ENCODE results near the gene SAMD7. TPM values are rescaled to one million over a fixed set of nuclear protein-coding genes. Genes with fewer than 3 reads are reported as not detected.

SAMD7 gene
- total RNA-seq, 1 donor: not detected

DNA sequence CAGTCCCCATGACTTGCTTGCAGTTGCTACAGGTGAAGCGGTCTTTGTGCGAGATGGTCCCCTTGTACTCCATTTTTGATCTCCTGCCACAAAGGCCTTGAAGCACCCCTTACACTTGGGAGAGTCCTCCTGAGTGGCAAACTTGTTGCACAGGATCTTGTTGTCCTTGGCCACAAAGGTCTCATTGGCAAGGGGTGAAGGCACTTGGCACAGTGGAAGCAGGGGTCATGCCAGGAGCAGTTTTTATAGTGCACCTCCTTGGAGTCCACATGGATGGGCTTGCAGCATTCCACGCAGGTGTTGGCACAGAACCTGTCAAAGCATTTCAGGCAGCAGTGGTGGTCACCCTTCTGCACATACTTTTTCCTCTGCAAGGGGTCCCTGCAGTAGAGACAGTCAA is 35.0 kb downstream of the SAMD7 start:
- H3K4me3 ChIP-seq (ENCODE audit: low read depth, low read length): no peak overlapping the region
- TF ChIP-seq, protein P1, sequence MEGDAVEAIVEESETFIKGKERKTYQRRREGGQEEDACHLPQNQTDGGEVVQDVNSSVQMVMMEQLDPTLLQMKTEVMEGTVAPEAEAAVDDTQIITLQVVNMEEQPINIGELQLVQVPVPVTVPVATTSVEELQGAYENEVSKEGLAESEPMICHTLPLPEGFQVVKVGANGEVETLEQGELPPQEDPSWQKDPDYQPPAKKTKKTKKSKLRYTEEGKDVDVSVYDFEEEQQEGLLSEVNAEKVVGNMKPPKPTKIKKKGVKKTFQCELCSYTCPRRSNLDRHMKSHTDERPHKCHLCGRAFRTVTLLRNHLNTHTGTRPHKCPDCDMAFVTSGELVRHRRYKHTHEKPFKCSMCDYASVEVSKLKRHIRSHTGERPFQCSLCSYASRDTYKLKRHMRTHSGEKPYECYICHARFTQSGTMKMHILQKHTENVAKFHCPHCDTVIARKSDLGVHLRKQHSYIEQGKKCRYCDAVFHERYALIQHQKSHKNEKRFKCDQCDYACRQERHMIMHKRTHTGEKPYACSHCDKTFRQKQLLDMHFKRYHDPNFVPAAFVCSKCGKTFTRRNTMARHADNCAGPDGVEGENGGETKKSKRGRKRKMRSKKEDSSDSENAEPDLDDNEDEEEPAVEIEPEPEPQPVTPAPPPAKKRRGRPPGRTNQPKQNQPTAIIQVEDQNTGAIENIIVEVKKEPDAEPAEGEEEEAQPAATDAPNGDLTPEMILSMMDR (IDR thresholded peaks at IDR 0.05; ENCODE audit: insufficient read depth, low read depth, low read length): no peak
- no peak for DNase-seq (ENCODE audit: low read depth)

DNA sequence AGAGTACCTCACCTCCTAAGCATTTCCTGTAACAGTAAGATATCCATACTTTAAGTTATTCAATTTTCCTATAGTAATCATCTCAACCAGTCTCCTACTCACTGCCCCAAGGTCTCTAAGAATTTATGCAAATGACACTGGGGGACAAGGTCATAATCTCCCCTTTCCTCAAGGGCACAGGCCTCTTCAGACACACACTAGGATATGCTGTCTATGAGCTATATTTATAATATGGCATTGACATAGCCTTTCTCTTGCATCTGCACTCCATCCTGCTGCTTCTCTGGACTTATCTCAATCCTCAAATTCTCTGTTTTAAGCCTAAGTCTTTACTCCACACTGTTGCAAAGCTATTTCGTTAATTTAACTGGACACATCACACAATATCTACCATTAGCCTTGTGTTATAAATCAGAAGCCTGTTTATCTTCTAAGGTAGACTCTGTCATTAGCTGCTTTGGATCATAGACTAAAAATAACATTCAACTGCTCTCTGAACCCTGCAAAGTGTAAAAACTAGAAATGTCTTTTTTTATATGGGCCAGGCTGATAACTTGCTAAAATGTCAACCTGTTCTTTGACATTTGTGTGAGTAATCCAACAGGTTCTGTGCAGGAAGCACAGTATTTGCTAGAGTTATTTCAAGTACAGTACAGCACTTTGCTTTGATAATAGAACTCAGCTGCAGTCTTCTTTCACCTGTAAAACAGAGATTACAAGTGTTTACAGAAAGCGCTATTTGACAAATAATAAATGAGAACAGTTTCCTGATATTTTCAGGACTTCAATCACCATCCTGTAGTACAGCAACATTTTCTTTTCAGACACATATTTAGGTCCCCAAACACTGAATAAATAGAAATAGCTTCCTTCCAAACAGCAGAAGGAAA is 37.4 kb downstream of the SAMD7 start:
- TF ChIP-seq, protein P1 (IDR thresholded peaks at IDR 0.05; ENCODE audit: insufficient read depth, low read depth, low read length): no peak
- DNase-seq (ENCODE audit: low read depth): no peak

DNA sequence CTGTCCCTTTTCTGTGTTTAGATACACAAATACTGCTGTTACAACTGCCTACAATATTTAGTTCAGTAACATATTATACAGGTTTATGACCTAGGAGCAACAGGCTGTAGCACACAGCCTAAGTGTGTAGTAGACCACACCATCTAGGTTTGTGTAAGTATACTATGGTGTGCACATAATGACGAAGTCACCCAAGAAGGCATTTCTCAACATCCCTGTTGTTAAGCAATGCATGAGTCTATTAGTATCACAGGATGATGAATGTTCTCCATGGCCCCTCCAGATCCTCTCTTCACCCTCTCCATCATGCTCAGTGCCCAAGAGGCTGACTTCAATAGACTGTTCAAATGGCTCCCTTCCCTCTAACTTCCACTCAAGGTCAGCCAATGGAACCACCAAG is 40.7 kb downstream of the SAMD7 start:
- TF ChIP-seq, protein P1 (IDR thresholded peaks at IDR 0.05; ENCODE audit: insufficient read depth, low read depth, low read length): no peak
- no peak for DNase-seq (ENCODE audit: low read depth)
- H3K4me3 ChIP-seq (ENCODE audit: low read depth, low read length): no peak overlapping the region

More for the DNA sequence above, 37.4 kb downstream of the SAMD7 start:
- no peak overlapping the region for H3K4me3 ChIP-seq (ENCODE audit: low read depth, low read length)

DNA sequence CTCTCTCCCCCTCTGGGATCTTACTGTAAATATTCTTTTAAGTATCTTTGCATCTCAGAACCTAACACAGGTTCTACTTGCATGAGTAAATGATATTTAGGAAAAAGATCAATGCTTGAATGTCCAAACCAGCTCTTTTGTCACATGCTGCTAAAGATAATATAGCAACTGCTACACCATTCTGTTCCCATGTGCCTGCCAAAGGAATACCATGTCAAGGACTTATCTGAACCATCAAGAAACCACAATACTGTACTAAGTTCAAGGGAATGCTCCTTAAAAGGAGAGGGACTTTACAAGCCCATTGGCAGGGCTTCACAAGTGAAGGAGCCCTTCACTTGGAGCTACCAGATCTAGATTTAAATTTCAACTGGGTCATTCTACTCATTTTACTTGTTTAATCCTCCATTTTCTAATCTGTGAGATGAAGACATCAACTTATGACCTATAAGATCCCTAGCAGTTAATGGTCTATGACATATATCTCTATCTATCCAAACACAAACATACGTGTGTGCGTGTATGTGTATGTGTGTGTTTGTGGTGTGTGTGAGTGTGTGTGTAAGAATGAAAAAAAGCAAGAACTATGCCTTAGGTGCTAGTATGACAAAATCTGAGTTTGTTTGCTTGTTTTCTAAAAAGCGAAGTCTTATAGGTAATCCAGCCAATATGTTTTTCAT is 42.2 kb downstream of the SAMD7 start:
- DNase-seq (ENCODE audit: low read depth): no peak
- TF ChIP-seq, protein P1 (IDR thresholded peaks at IDR 0.05; ENCODE audit: insufficient read depth, low read depth, low read length): no peak

DNA sequence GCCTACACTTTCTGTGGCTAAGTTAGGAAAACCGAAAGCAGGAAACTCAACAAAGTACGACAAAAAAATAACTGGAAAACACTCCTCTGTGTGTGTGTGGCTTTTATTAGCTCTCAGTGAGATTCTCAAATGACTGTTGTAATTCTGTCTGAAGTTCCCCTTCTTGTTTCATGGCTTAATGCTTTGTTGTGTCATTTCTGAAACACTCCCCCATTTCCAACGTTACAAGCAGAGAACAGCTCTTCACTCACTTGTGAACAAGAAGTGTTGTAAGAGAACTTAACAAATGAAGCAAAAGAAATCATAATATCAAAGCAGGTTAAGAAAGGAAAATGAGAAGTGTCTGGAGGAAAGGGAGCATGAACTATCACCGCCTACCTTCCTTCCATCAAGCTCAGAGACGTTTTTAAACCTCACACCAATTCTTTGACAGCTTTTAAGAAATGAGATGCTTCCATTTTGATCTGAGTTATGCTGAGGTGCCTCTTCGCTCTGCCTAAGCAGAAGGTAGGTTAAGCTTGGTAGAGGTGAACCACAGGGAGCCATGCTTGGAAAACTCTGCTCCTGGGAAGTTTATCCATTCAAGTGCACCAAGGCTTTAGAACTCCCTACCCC is 42.9 kb downstream of the SAMD7 start:
- TF ChIP-seq, protein P1 (IDR thresholded peaks at IDR 0.05; ENCODE audit: insufficient read depth, low read depth, low read length): no peak

More for the DNA sequence above, 42.2 kb downstream of the SAMD7 start:
- H3K4me3 ChIP-seq (ENCODE audit: low read depth, low read length): no peak overlapping the region

DNA sequence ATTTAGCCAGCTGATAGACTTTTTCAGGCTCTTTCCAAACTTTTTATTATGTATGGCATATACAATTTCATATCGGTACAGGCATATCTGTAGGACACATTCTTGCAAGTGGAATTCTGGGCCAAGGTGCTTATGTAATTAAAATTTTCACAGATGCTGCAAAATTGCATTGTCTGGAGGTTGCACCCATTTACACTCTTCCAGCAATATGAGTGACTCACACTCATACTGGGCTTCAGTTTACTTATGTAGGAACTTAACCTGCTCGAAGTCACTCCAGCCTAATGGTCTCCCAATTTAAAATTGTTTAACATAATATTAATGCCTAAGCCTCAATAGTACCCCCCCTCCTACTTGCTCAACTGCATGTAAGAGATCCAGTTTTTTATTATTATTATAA is 44.0 kb downstream of the SAMD7 start:
- no peak for DNase-seq (ENCODE audit: low read depth)
- no peak overlapping the region for H3K4me3 ChIP-seq (ENCODE audit: low read depth, low read length)
- TF ChIP-seq, protein P1 (IDR thresholded peaks at IDR 0.05; ENCODE audit: insufficient read depth, low read depth, low read length): no peak

More for the DNA sequence above, 42.9 kb downstream of the SAMD7 start:
- no peak overlapping the region for H3K4me3 ChIP-seq (ENCODE audit: low read depth, low read length)
- DNase-seq (ENCODE audit: low read depth): peak; percentile 31
